H1 (cell line): ENCODE measurements around the gene KRTCAP2. TPM values are rescaled to one million over a fixed set of nuclear protein-coding genes. Genes with fewer than 3 reads are reported as not detected.
A peak's percentile ranks its signal among the peaks of the same experiment; 100 is the strongest.

ENCODE experiments used
- ASH2L ChIP-seq: fragments of 200-600, 300-600 bp; sonication (generic); IDR thresholded peaks from one replicate; pipeline ENCODE4 v1.7.1; 2017; ENCODE audit warnings: low read length
- BRCA1 ChIP-seq: IDR thresholded peaks from 2 replicates; pipeline ENCODE4 v1.6.1; 2012; ENCODE audit warnings: low read depth, low read length, improper control_type of control experiment
- CHD2 ChIP-seq: IDR thresholded peaks from 2 replicates; pipeline ENCODE4 v1.6.1; 2012; ENCODE audit warnings: low read length, improper control_type of control experiment
- CREB1 ChIP-seq: IDR thresholded peaks from 2 replicates; pipeline ENCODE4 v1.6.1; 2012; ENCODE audit warnings: inconsistent platforms
- CTBP2 ChIP-seq: IDR thresholded peaks from 2 replicates; pipeline ENCODE4 v1.7.0; 2011; ENCODE audit warnings: borderline replicate concordance, mild to moderate bottlenecking, moderate library complexity, mixed read lengths, low read length; ENCODE audit not compliant: insufficient read depth, insufficient read length
- CTCF ChIP-seq, 3 experiments: IDR thresholded peaks; 1 replicate in 2 of 3; 2 replicates in 1 of 3; pipeline versions ENCODE4 v1.5.1 to v1.6.1; 2011; ENCODE audit warnings: low read length in 3 of 3, mild to moderate bottlenecking in 3 of 3, inconsistent platforms in 2 of 3, low read depth in 1 of 3, moderate library complexity in 1 of 3; ENCODE audit not compliant: insufficient read depth in 1 of 3; ENCODE audit errors: control extremely low read depth in 1 of 3
- HDAC2 ChIP-seq, 2 experiments: fragments of 300-600 bp in 1 of 2; sonication (generic) in 1 of 2; IDR thresholded peaks; 2 replicates each; pipeline ENCODE4 v1.6.1; 2011 to 2012; ENCODE audit warnings: low read depth in 2 of 2, low read length in 2 of 2, mild to moderate bottlenecking in 2 of 2, moderate library complexity in 2 of 2, borderline replicate concordance in 1 of 2, inconsistent platforms in 1 of 2
- JUND ChIP-seq: IDR thresholded peaks from 2 replicates; pipeline ENCODE4 v1.6.1; 2011; ENCODE audit warnings: mild to moderate bottlenecking, improper control_type of control experiment, low read length
- KDM4A ChIP-seq: IDR thresholded peaks from one replicate; pipeline ENCODE4 v1.7.1; 2012; ENCODE audit warnings: low read depth, mild to moderate bottlenecking, moderate library complexity, low read length, inconsistent platforms; ENCODE audit not compliant: severe bottlenecking
- KDM5A ChIP-seq: fragments of 200-600 bp; IDR thresholded peaks from 2 replicates; pipeline ENCODE4 v1.7.1; 2012; ENCODE audit warnings: mild to moderate bottlenecking, low read length, inconsistent platforms, mixed read lengths
- POLR2AphosphoS5 ChIP-seq: IDR thresholded peaks from 2 replicates; pipeline ENCODE4 v1.6.1; 2011; ENCODE audit warnings: low read depth, low read length
- RAD21 ChIP-seq, 2 experiments: IDR thresholded peaks in 1 of 2; conservative IDR thresholded peaks in 1 of 2; 2 replicates each; pipeline ENCODE4 v1.6.1; 2011; ENCODE audit warnings: low read depth in 2 of 2, low read length in 2 of 2, improper control_type of control experiment in 1 of 2, inconsistent platforms in 1 of 2, mild to moderate bottlenecking in 1 of 2, moderate library complexity in 1 of 2
- SIN3A ChIP-seq, 2 experiments: IDR thresholded peaks in 1 of 2; conservative IDR thresholded peaks in 1 of 2; 2 replicates each; pipeline ENCODE4 v1.6.1; 2011 to 2012; ENCODE audit warnings: low read length in 2 of 2, improper control_type of control experiment in 1 of 2, low read depth in 1 of 2, mild to moderate bottlenecking in 1 of 2
- SUZ12 ChIP-seq: fragments of 200-600 bp; sonication (generic); IDR thresholded peaks from 2 replicates; pipeline ENCODE4 v1.6.1; 2012; ENCODE audit warnings: mild to moderate bottlenecking, inconsistent platforms, low read length, moderate library complexity, mixed read lengths
- TBP ChIP-seq: IDR thresholded peaks from 2 replicates; pipeline ENCODE4 v1.6.1; 2011; ENCODE audit warnings: low read depth, low read length, improper control_type of control experiment
- TCF12 ChIP-seq: IDR thresholded peaks from 2 replicates; pipeline ENCODE4 v1.6.1; 2011; ENCODE audit warnings: low read depth, mild to moderate bottlenecking, low read length
- YY1 ChIP-seq: IDR thresholded peaks from 2 replicates; pipeline ENCODE4 v1.6.1; 2011; ENCODE audit warnings: low read depth, mild to moderate bottlenecking, low read length
- polyA plus RNA-seq, 7 experiments: library from polyadenylated mRNA; depleted of rRNA in 3 of 7; stranded (reverse) in 5 of 7; unstranded in 2 of 7; fragments of >200 nt in 5 of 7; fragments of 200-250 nt in 2 of 7; gene quantifications; 1 replicate in 5 of 7; 2 replicates in 1 of 7; 4 replicates in 1 of 7; pipeline versions ENCODE4 v1.2.1 to v1.2.3, GENCODE V29; 2011 to 2013; ENCODE audit warnings: missing spikeins in 2 of 7, mixed read lengths in 2 of 7
- total RNA-seq: library from RNA; stranded (reverse); fragmentation: NEBNext Ultra II Directional; extraction: Animal tissue kit (Norgen Biotek cat#: 25700); gene quantifications from 2 replicates; pipeline ENCODE4 v1.2.1, GENCODE V29; 2021

KRTCAP2 gene
- total and polyA plus RNA-seq, 2 of the 8 experiments (the other 6 are each of a cell fraction or from before 2014, with no cell fraction given): 146 to 317 TPM

- TF ChIP-seq HDAC2 (IDR thresholded peaks at IDR 0.05; ENCODE audit: borderline replicate concordance in 1 of 2, low read depth in 2 of 2, low read length in 2 of 2) (peak in 1 of 2 experiments; percentile 89; a peak in 2 of 4 replicates), TCF12 (0 out of 2 replicates have a peak, but pooled peaks have one; percentile 61), POLR2AphosphoS5 (peak; percentile 64; the same call in 1 of the 2 replicates), CTBP2 (peak; percentile 89), CREB1 (peak; percentile 31; the same call in 1 of the 2 replicates), SIN3A (conservative IDR thresholded peaks at IDR 0.05 in 1 of 2, IDR thresholded peaks at IDR 0.05 in 1 of 2; ENCODE audit: low read depth in 1 of 2, low read length in 2 of 2) (peak; percentile 58 to 84; a peak in 2 of 4 replicates), ASH2L (peak; percentile 48), KDM5A (no peak), YY1 (peak; percentile 66; the same call in 1 of the 2 replicates), KDM4A (peak; percentile 12), JUND (no peak), SUZ12 (no peak), BRCA1 (peak; percentile 25; the same call in 1 of the 2 replicates), CTCF (IDR thresholded peaks at IDR 0.05; ENCODE audit: control extremely low read depth in 1 of 3, insufficient read depth in 1 of 3, low read depth in 1 of 3, low read length in 3 of 3) (peak in 2 of 3 experiments; percentile 93; a peak in 3 of 4 replicates), CHD2 (peak; percentile 60; the same call in 1 of the 2 replicates), RAD21 (IDR thresholded peaks at IDR 0.05 in 1 of 2, conservative IDR thresholded peaks at IDR 0.05 in 1 of 2; ENCODE audit: low read depth in 2 of 2, low read length in 2 of 2) (peak; percentile 49 to 70), TBP (peak; percentile 39; the same call in 1 of the 2 replicates)
These were observed 20.3 kb upstream of the KRTCAP2 start (continued) for GRCh38 chr1:155193275-155193990.
